Sigmoid colon (tissue), 4 donors: ENCODE results near the gene MAP2.

Experiments
- EP300 ChIP-seq, 4 donors: sonication (generic); formaldehyde crosslinking; IDR thresholded peaks; one replicate each; pipeline ENCODE4 v1.6.1; 2017; ENCODE audit warnings: antibody characterized with exemption in 4 of 4
- POLR2A ChIP-seq, 2 donors: fragments of 450-650 bp; IDR thresholded peaks; one replicate each; pipeline ENCODE4 v1.6.1; 2016; ENCODE audit warnings: antibody characterized with exemption in 2 of 2, mild to moderate bottlenecking in 2 of 2, moderate library complexity in 2 of 2
- POLR2AphosphoS5 ChIP-seq, 4 donors: sonication (generic); formaldehyde crosslinking; IDR thresholded peaks; one replicate each; pipeline ENCODE4 v1.6.1; 2017; ENCODE audit warnings: antibody characterized with exemption in 4 of 4
- TF ChIP-seq, protein P1 (sequence below), 4 experiments: fragments of 450-650 bp in 3 of 4; fragments of 200-600 bp in 1 of 4; IDR thresholded peaks; one replicate each; pipeline ENCODE4 v1.5.1; 2016 to 2019; ENCODE audit warnings: antibody characterized with exemption in 4 of 4, mild to moderate bottlenecking in 3 of 4, moderate library complexity in 2 of 4

DNA sequence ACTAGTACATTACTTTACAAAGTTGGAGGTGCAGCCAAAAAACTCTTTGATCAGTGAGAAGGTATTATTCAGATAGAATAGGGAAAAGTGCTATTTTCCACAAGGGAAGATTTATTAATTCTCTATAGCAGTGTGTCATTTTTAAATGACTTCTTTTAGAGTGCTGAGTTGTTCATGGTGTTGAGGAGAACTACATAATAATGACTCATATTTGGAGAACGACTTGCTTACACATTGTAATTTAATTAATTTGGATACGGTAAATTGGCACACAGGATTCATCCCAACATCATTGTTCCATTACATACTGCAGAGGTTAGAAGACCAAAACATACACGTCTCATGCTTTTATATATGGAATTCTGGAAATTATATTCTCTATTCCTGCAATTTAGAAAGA is 22.1 kb upstream of the MAP2 start:
- TF ChIP-seq, protein P1, sequence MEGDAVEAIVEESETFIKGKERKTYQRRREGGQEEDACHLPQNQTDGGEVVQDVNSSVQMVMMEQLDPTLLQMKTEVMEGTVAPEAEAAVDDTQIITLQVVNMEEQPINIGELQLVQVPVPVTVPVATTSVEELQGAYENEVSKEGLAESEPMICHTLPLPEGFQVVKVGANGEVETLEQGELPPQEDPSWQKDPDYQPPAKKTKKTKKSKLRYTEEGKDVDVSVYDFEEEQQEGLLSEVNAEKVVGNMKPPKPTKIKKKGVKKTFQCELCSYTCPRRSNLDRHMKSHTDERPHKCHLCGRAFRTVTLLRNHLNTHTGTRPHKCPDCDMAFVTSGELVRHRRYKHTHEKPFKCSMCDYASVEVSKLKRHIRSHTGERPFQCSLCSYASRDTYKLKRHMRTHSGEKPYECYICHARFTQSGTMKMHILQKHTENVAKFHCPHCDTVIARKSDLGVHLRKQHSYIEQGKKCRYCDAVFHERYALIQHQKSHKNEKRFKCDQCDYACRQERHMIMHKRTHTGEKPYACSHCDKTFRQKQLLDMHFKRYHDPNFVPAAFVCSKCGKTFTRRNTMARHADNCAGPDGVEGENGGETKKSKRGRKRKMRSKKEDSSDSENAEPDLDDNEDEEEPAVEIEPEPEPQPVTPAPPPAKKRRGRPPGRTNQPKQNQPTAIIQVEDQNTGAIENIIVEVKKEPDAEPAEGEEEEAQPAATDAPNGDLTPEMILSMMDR (IDR thresholded peaks at IDR 0.05) = no peak
- no peak for TF ChIP-seq POLR2AphosphoS5 (IDR thresholded peaks at IDR 0.05)
- TF ChIP-seq POLR2A (IDR thresholded peaks at IDR 0.05) = no peak
- no peak for TF ChIP-seq EP300 (IDR thresholded peaks at IDR 0.05)
